Measurements from ENCODE around the gene ADAD2.

Gene ADAD2

GRCh38 chr16:84190731-84191388, at the start of gene ADAD2:
ADAD2 (plus strand) TSS chr16:84191157; CDS start chr16:84191231, 74 bp downstream.
- no peak for DNase-seq

DNA sequence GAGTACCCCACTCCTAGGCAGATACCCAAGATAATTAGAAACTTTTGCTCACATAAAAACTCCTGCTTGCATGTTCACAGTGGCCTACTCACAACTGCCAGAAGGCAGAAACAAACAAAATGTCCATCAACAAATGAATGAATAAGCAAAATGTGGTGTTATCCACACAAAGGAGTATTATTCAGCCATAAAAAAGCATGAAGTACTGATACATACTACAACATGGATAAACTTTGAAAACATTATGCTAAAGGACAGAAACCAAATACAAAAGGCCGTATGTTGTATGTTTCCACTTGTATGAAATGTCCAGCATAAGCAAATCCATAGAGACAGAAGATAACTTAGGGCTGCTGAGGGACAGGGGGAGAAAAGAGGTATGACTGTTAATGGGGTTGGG, 47.9 kb upstream of the ADAD2 start:
- DNase-seq = no peak

DNA sequence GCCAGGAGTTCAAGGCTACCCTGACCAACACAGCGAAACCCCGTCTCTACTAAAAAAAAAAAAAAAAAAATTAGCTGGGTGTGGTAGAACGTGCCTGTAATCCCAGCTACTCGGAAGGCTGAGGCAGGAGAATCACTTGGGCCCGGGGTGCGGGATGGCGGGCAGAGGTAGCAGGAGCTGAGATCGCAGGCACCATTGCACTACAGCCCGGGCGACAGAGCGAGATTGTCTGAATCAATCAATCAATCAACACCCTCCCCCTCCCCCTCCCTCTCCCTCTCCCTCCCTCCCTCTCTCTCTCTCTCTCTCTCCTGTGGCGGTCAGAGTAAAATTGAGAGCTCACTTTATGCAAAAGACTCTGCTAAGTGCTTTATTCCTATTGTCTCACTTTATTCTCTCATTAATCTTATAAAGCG, 47.2 kb upstream of the ADAD2 start:
- DNase-seq = no peak

- DNase-seq = no peak
Observed at GRCh38 chr16:84144209-84144858, 46.6 kb upstream of the ADAD2 start.

DNA sequence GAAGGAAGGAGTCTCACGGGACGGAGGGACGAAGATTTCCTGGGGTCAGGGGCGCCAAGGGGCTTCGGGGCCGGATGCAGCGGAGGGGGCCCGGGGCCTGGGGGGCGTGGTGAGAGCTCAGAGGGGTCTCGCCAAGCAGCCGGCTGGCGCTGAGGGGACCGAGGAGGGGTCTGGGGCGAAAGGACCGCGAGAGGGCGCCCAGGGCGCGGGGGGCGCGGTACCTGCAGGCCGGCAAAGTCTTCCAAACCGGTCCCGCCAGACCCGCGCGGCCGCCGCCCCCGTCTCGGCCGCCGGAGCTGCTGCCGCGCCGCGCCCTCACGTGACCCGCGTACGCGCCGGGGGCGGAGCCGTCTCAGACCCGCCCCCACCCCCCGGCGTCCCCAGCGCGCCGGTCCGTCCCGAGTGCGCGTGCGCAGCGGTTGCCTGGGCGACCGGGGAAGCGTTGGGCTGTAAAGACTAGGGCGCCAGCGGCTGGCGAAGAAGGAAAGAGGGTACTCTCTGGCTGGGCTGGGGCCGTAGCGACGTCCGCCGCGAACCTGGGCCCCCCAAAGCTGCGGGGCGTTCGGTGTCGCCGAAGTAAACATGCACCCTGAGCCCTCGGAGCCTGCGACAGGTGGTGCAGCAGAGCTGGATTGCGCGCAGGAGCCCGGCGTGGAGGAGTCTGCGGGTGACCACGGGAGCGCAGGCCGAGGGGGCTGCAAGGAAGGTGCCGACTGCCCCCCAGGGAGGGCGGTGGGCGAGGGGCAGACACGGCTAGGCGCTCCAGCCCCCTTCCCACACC, 45.9 kb upstream of the ADAD2 start, which contains the start of the genes DNAAF1 and HSDL1:
Gene DNAAF1, plus strand, starts transcription at position 450 of the 781 bp plus-strand sequence. Its CDS starts 133 bp downstream, at position 583.
Gene HSDL1, minus strand, starts transcription at position 319 of the 781 bp plus-strand sequence. CDS start 13,856 bp downstream, outside the sequence.
- peak; percentile 63 for DNase-seq

- DNase-seq = no peak
Observed at GRCh38 chr16:84150926-84151325, 40.0 kb upstream of the ADAD2 start.

DNA sequence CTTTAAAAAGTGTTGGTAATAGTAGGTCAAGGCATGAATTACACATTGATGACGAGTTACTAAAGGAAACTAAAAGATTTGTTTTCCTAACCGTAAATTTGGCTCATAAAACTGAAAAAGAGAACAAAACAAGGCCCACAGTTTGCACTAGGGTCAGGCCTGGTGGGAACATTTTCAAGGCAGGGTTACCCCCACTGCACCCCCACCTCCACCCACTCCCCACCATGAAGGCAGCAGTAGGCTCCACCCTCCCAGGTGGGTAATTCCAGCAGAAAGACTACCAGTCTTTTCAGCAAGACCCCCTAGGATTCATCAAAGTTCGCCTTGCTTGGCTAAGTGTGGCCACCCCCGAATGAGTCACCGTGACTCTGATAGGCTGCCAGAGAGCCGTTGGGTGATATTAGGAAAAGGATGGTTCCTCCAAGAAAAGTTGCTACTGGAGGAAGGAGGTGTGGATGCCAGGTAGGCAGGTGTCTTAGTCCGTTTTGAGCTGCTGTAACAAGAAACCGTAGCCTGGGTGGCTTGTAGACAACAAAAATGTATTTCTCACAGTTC, 37.2 kb upstream of the ADAD2 start:
- no peak for DNase-seq

DNA sequence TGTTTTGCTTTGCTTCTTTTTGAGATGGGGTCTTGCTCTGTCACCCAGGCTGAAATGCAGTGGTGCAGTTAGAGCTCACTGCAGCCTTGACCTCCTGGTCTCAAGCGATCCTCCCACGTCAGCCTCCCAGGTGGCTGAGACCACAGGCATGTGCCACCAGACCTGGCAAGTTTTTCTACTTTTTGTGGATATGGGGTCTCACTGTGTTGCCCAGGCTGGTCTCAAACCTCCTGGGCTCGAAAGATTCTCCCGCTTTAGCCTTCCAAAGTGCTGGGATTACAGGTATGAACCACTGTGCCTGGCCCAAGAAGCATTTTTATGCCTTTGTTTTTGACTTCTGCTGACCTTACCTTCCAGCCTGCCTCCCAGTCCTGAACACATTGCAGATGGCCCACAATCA, 35.7 kb upstream of the ADAD2 start:
- DNase-seq = no peak

DNA sequence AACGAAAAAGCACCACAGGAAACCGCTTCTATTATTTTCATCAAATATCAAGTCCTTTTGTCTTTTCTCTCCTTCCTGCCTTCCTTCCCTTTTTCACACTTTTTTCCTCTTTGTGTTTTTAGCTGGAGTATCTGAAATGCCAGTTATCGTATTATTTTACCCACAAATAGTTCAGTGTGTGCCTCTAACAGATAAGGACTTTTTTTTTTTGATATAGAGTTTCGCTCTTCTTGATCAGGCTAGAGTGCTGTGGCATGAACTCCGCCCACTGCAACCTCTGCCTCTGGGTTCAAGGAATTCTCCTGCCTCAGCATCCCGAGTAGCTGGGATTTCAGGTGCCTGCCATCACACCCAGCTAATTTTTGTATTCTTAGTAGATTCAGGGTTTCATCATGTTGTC, 35.2 kb upstream of the ADAD2 start:
- DNase-seq = no peak

DNA sequence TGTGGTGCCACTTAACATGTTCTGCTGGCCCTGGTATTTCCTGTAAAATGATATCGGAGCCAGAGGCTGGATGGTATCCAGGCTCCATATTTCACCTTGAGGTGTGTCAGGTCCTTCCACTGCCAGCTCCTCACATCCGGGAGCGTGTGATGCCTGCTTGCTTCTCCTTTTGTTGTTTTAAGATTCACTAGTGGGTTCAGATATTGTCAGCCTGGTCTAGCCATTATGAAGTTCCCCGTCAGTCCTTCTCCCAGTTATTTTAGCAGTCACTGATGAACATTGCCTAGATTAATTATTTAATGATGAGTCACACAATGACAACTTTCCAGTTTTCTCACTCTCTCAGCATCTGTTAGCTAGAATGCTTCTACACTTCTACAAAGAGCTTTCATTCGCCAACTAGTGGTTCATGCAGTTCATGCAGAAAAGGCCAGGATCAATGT, 34.6 kb upstream of the ADAD2 start:
- no peak for DNase-seq

DNA sequence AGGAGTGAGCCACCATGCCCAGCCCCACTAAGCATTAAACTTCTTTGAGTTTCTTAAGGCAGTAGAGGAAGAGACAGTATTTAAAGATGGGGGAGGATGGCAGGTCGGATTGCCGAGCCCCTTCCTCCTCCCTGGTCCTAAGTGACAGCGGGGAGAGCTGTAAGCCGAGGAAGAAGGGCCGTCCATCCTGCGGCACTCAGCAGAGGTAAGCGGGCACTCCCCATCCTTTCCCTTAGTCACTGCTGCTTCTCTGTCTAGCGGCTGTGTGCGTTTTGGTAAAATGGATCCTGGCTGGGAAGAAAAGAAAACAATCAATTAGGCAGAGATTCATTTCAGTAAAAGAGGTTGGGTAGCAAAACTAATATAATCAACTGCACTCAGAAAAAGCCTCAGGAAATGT, 31.9 kb upstream of the ADAD2 start:
- no peak for DNase-seq

GRCh38 chr16:84159800-84160199, 31.2 kb upstream of the ADAD2 start:
- DNase-seq = no peak

DNA sequence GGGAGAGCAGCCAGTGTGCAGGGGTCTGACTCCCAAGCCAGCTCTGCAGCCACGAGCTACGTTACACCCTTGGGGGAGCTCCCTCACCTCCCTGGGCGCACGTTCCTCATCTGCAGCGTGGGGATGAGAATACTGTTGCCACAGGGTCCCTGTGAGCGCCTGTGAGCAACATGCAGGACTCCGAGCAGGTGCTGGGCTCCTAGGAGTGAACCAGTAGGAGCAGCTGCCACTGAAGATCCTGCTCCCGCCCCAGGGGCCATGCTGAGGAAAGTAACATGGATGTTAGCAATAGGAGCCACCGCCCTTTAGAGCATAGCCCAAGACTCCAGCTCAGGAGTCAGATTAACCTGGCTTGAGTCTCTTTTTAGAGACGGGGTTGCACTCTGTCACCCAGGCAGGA, 29.9 kb upstream of the ADAD2 start:
- no peak for DNase-seq

DNA sequence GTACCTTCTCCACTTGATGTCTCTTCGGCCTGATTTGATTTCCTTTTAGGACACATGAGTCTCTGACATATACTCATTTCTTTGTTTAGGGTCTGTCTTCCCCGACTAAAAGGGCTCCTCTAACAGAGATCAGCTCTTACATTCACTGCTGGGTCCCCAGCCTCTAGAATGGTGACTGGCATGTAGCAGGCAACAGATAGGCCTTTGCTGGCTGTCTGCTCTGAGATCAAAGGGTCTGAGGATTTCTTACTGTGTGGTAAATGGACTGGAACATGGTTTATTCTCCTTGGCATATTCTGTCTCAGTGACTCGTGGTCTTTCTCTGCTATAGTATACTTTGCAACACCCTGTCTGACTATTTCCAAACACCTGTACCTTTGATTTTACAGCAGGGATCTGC, 29.2 kb upstream of the ADAD2 start:
- DNase-seq = no peak

DNA sequence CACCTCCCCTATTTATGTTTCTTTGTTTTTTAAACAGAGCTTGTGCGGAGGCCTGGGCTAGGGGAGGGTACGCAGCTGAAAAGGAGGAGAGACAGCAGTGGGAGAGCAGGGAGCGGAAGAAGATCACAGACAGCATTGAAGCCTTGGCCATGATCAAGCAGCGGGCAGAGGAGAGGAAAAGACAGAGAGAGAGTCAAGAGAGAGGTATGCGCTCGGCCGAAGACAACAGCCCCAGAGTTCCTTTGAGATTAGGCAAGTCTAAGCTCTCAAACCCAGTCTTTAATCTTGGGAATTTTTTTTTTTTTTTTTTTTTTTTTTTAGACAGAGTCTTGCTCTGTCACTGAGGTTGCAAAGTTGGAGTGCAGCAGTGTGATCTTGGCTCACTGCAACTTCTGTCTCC, 25.2 kb upstream of the ADAD2 start:
- DNase-seq = no peak

DNA sequence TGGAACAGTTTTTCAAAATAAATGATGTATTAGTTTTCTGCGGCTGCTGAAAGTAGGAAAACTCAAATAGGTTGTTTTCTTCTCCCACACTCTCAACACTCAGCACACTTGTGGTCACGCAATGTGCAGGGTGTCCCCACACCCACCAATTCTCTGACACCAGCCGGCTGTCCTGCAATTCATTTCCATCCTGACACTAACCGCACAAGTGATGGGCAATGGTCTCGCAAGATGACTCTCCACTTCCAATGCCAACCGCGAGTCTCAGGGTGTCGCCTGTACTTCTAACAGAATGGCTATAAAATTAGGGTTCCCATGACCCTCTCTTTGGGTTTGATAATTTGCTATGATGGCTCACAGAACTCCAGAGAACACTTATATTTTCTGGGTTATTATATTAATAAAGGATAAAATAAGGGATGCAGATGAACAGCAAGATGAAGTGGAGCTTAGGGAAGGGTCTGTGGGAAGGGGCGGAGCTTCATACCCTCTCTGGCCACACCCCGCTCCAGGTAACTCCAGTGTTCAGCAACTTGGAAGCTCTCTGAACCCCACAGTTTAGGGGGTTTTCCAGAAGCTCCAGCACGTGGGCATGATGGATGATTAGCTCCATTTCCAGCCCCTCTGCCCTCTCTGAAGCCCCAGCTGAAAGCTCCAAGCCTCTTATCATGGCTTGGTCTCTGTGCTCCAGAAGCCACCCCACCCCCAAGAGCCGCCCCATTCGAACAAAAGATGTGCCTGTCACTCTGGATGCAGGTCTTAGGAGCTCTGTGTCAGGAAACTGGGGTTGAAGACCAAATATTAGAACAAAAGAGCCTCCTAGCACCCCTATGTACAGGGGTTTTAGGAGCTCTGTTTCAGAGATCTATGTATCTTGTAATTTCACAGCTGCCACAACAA, 23.9 kb upstream of the ADAD2 start:
- DNase-seq = no peak

- no peak for DNase-seq
Observed at GRCh38 chr16:84169765-84170310, 21.1 kb upstream of the ADAD2 start.

DNA sequence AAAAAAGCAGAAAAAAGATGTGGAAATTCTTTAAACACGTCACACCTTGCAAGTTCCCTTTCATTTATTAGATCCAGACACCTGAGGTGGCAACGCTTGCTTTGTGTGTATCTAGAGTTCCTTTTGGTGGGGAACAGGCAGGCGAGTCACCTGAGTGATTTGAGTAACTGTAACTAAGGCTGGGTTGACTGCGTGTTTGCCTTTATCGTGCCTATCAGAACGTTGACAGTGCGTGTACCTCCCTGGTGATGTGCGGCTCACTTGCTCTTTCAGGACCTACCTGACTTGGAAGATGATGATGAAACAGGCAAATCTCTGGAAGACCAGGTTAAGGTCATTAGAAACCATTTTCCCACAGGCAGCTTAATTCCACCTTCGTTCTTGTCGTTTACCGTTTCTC, 16.6 kb upstream of the ADAD2 start:
- no peak for DNase-seq

DNA sequence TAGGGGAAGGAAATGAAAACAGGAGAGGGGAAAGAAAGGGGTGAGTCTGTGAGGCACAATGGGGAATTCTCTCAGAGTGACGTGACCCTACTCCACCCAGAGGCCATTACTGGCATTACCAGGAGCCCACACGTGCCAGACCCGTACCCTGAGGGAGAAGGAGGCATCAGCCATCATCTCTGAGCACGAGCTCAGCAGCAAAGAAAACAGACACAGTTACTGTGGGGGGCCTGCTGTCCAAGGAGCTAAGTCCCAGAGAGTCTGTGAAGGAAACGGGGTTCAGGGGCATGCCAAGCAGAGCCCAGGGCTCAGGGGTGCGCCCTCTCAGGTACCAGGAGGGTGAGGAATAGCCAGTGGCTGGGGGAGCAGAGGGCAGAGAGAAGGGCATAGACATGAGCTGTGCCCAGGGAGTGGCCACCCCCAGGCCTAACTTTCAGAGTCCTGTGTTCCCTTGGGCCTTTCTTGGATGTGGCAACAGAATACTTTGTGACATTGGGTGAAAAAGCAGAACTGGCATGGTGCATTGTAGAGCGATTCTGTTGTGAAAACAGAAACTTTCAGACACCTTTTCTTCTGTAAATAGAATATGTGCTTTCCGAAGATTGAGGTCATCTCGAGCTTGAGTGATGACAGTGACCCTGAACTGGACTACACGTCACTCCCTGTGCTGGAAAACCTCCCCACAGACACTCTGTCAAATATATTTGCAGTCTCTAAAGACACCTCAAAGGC, 15.4 kb upstream of the ADAD2 start:
- no peak for DNase-seq

GRCh38 chr16:84176192-84177053, 14.5 kb upstream of the ADAD2 start:
- no peak for DNase-seq
